GM21576 (cell line): ENCODE results near the gene SIT1.
"Not testable (repeated sequence)": the region's sequence is repeated elsewhere in the genome, so short reads cannot be mapped to it uniquely, and the experiment has no call there.

Experiments
- ATAC-seq: cut with Tn5 transposase; IDR thresholded peaks from one replicate; pipeline ENCODE4 v1.9.1; 2021; ENCODE audit warnings: mild to moderate bottlenecking, moderate library complexity; ENCODE audit not compliant: unreplicated experiment

SIT1 gene

DNA sequence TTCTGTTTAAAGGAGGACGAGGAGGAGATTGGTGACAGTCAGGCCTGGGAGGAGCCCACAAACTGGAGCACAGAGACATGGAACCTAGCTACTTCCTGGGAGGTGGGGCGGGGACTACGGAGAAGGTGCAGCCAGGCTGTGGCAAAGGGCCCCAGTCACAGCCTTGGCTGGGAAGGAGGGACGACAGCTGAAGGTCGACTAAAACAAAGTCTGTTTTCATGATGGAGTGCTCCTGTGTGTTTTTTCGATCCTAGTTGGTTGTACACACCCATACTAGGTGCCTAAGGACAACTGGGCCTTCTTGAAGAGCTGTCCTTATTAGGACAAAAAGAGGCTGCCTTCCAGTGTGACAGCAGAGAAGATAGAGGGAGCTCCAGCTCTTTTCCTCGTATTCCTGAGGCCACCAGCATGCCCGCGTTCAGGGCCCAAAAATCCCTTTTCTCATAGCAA, 10.3 kb upstream of the SIT1 start:
- ATAC-seq, result no peak

- ATAC-seq, result no peak
Measured at GRCh38 chr9:35659340-35659739, 8.6 kb upstream of the SIT1 start.

DNA sequence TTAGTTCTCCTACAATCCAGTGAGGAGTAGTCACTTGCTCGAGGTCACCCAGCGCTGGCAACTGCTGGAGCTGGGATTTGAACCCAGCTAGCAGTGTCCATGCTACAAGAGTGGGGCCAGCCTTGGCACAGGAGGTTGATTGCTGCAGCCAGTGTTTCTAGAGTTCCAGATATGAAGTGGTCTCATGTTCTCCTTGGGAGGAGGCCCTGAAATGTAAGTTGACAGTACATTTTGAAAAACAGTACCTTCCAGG, 8.2 kb upstream of the SIT1 start:
- ATAC-seq, result no peak

GRCh38 chr9:35658137-35658967, 7.6 kb upstream of the SIT1 start, which contains the start of gene CCDC107:
Gene CCDC107 (plus strand): TSS chr9:35658292. CDS start chr9:35658380, 88 bp downstream.
- peak; percentile 48 for ATAC-seq

GRCh38 chr9:35657546-35658136, 6.9 kb upstream of the SIT1 start, which contains the start of gene RMRP:
Gene RMRP (minus strand): TSS chr9:35658019.
- peak; percentile 85 for ATAC-seq

DNA sequence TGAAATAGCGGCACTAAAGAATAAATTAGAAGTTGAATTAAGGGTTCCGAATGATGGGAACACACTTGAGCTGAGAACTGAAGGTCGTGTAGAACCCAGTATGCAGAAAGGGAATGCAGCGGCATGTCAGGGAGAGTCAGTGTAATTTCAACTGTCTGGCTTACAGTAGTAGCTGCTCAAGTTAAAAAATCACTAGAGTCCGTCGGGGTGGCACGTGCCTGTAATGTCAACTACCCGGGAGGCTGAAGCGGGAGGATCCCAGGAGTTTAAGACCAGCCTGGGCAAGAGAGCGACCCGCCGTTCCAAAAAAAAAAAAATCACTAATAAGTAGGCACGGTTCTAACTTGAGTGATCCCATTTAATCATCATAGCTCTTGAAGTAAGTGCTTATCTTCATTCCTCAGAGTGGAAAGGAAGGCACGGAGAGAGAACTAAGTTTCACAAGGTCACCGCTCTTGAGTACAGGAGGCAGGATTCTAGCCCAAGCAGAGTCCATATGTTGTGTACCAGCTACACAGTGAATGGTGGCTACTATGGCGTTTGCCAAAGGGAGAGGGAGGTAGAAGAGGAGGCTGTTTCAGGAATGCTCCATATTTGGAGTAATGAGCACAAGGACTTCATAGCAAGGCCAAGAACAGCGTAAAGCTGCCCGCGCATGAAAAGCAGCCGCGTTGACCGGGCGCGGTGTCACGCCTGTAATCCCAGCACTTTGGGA, 6.3 kb upstream of the SIT1 start:
- ATAC-seq, result no peak

- ATAC-seq, result no peak
Measured at GRCh38 chr9:35656348-35656747, 5.6 kb upstream of the SIT1 start.

- no peak for ATAC-seq
Measured at GRCh38 chr9:35653611-35654010, 2.9 kb upstream of the SIT1 start.

DNA sequence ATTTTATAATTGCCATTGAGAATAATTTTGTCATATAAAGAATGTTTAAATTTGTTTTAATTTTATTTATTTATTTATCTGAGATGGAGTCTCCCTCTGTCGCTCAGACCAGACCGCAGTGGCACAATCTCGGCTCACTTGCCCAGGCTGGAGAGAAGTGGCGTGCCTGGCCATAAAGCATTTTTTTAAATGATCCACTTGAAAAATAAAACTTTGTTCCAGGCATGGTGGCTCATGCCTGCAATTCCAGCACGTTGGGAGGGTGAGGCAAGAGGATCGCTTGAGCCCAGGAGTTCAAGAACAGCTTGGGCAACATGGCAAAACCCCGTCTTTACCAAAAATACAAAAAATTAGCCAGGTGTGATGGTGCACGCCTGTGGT, 2.1 kb upstream of the SIT1 start:
- ATAC-seq, result no peak

DNA sequence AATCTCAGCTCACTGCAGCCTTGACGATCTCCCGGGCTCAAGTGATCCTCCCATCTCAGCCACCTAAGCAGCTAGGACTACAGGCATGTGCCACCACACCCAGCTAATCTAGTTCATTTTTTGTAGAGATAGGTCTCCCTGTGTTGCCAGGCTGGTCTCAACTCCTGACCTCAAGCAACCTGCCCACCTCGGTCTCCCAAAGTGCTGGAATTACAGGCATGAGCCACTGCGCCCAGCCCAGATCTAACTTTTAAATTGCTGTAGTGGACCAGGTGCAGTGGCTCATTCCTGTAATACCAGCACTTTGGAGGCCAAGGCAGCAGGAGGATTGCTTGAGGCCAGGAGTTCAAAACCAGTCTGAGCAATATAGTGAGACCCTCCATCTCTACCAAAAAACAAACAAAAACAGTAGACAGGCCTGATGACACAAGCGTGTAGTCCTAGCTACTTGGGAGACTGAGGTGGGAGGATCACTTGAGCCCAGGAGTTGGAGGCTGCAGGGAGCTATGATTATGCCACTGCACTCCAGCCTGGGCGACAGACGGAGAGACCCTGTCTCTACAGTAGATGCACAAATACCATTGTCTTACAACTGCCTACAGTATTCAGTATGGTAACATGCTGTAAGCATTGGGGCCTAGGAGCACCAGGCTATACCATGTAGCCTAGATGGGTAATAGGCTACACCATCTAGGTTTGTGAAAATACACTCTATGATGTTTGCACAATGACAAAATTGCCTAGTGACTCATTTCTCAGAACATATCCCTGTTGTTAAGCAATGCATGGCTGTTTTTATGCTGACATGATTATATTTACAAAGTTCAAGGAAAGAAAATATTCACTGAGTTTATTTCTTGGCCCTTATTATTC, 1.5 kb upstream of the SIT1 start:
- no peak for ATAC-seq

GRCh38 chr9:35649431-35650340, 1.0 kb downstream of the SIT1 start:
- no peak for ATAC-seq

DNA sequence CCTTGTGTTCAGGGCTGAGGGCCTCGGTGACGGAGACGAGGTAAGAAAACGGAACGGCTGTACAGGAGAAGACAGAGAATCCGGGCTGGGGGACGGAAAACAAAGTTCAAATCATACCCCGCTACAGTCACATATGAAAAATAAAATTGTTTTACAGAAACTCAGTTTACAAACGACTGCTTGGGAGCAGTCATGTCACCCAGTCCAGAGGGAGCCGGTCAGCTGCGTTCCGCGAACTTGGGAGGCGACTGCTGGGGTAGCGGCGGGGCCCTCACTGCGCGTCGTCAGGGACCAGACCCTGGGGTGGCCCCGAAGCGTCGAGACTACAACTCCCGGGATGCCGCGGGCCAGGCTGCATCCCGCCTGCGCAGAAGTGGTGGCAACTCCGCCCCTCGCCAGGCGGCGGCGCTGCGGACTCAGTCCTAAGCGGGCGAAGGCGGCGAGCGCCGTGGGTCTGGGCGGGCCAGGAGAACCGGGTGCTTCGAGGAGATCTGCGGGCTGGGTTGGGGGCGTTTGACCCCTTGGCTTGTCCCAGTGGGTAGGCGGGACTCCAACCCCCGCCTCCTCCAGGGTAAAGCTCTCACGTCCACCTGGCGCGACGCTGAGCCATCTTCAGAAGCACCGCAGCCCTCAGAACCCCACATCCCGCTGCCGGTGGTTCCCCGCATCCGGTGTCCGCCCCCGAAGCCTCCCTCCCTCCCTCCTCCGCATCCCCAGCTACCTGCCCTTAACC, 4.0 kb downstream of the SIT1 start:
- ATAC-seq, result peak; percentile 76

- no peak for ATAC-seq
Measured at GRCh38 chr9:35646153-35646532, 4.6 kb downstream of the SIT1 start.

DNA sequence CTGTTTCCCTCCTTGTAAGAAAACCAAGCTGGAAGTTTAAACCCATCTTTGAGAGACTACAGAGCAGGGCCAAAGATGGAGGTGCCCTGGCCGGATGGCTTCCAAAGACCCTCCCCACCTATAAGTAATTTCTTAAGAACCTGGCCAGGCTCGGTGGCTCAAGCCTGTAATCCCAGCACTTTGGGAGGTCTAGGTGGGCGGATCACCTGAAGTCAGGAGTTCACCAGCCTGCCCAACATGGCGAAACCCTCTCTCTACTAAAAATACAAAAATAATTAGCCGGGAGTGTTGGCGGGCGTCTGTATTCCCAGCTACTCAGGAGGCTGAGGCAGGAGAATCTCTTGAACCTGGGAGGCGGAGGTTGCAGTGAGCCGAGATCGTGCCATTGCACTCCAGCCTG, 5.0 kb downstream of the SIT1 start:
- not testable (repeated sequence) for ATAC-seq

GRCh38 chr9:35643046-35643445, 7.7 kb downstream of the SIT1 start:
- ATAC-seq, result no peak

DNA sequence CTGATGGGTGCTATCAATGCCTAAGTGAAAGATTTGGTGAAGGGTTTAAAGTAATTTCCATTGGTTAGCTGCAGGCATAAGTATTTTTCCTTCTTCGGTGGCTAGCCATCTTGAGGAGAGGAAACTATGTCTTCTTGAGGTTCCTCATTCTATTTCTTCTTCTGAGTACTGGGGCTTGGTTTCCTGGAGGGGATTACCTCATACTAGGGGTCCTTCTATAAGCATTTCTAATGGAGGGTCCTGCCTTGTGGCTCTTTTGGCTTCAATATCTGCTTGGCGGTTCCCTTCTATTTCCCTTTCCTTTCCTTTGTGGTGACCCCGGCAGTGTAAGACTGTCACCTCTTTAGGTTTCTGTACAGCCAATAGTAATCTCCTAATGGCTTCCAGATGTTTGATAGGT, 9.3 kb downstream of the SIT1 start:
- ATAC-seq, result not testable (repeated sequence)

GRCh38 chr9:35640431-35640830, 10.3 kb downstream of the SIT1 start:
- not testable (repeated sequence) for ATAC-seq

- ATAC-seq, result no peak
Measured at GRCh38 chr9:35639631-35640030, 11.1 kb downstream of the SIT1 start.

- ATAC-seq, result not testable (repeated sequence)
Measured at GRCh38 chr9:35639225-35639624, 11.5 kb downstream of the SIT1 start.
